NCI-H748 treated with DMSO at 0.1 percent for 48 hours (cell line): ENCODE data around the gene CDH22.

Experiments
- DNase-seq: peaks from one replicate; lab custom pipeline; 2025; lab: John Stamatoyannopoulos, UW

Gene CDH22

GRCh38 chr20:46308258-46309157 lies at the start of gene CDH22:
Gene CDH22, minus strand, starts transcription at chr20:46308498. Its CDS starts 57,204 bp downstream, at chr20:46251294.
- peak; percentile 1 for DNase-seq

- DNase-seq, result no peak
These were observed 48.8 kb upstream of the CDH22 start for GRCh38 chr20:46357030-46357514.

- DNase-seq, result no peak
These were observed 48.1 kb upstream of the CDH22 start for GRCh38 chr20:46356195-46357029.

- DNase-seq, result no peak
These were observed 47.5 kb upstream of the CDH22 start for GRCh38 chr20:46355778-46356177.

GRCh38 chr20:46354920-46355654 lies 46.8 kb upstream of the CDH22 start:
- no peak for DNase-seq

- DNase-seq, result no peak
These were observed 45.9 kb upstream of the CDH22 start for GRCh38 chr20:46354207-46354555.

- DNase-seq, result no peak
These were observed 45.4 kb upstream of the CDH22 start for GRCh38 chr20:46353500-46354206.

GRCh38 chr20:46352370-46352938 lies 44.2 kb upstream of the CDH22 start:
- no peak for DNase-seq

- no peak for DNase-seq
These were observed 43.2 kb upstream of the CDH22 start for GRCh38 chr20:46351357-46352058.

- no peak for DNase-seq
These were observed 42.6 kb upstream of the CDH22 start for GRCh38 chr20:46350986-46351267.

- no peak for DNase-seq
These were observed 42.1 kb upstream of the CDH22 start for GRCh38 chr20:46350201-46350985.

- DNase-seq, result no peak
These were observed 41.4 kb upstream of the CDH22 start for GRCh38 chr20:46349742-46350056.

- peak; percentile 2 for DNase-seq
These were observed 40.9 kb upstream of the CDH22 start for GRCh38 chr20:46349035-46349741.

- DNase-seq, result no peak
These were observed 39.8 kb upstream of the CDH22 start for GRCh38 chr20:46347841-46348803.

GRCh38 chr20:46346770-46347169 lies 38.5 kb upstream of the CDH22 start:
- no peak for DNase-seq

GRCh38 chr20:46344488-46345162 lies 36.3 kb upstream of the CDH22 start:
- DNase-seq, result no peak

GRCh38 chr20:46343975-46344357 lies 35.7 kb upstream of the CDH22 start:
- DNase-seq, result no peak
